Kidney (tissue), 14 donors: ENCODE results near the gene MAP2K3. TPM values are rescaled to one million over a fixed set of nuclear protein-coding genes. Genes with fewer than 3 reads are reported as not detected.
A peak's percentile ranks its signal among the peaks of the same experiment; 100 is the strongest.

Experiments
- DNase-seq, 5 donors: peaks; one replicate each; pipeline ENCODE4 v3.0.0-alpha.2; 2013 to 2020
- FAIRE-seq: peaks from 2 replicates; lab custom pipeline; 2012; peaks lifted over from hg19 to GRCh38; lab: Jason Lieb, UNC
- H3K27ac ChIP-seq, 2 donors: one replicate each; pipeline ENCODE4 v1.7.0; 2013; ENCODE audit warnings: low read depth in 2 of 2, low read length in 2 of 2, inconsistent platforms in 1 of 2
- H3K27me3 ChIP-seq: one replicate; pipeline ENCODE4 v1.7.1; 2013; ENCODE audit warnings: low read length, inconsistent platforms; ENCODE audit not compliant: control insufficient read depth, insufficient read depth
- H3K36me3 ChIP-seq, 3 donors: one replicate each; pipeline versions ENCODE4 v1.7.0 to v1.7.1; 2013; ENCODE audit warnings: low read length in 3 of 3, control low read depth in 1 of 3, inconsistent platforms in 1 of 3; ENCODE audit not compliant: insufficient read depth in 3 of 3, control insufficient read depth in 2 of 3
- H3K4me1 ChIP-seq, 3 donors: one replicate each; pipeline versions ENCODE4 v1.7.0 to v1.7.1; 2013; ENCODE audit warnings: low read length in 3 of 3, inconsistent platforms in 1 of 3, low read depth in 1 of 3; ENCODE audit not compliant: control insufficient read depth in 2 of 3, insufficient read depth in 2 of 3
- H3K4me3 ChIP-seq, 3 donors: one replicate each; pipeline versions ENCODE4 v1.7.0 to v1.8.1; 2013; ENCODE audit warnings: low read length in 3 of 3, control low read depth in 1 of 3, inconsistent platforms in 1 of 3
- H3K9ac ChIP-seq, 3 donors: one replicate each; pipeline versions ENCODE4 v1.7.0 to v1.7.1; 2013; ENCODE audit warnings: low read length in 3 of 3, control low read depth in 1 of 3, inconsistent platforms in 1 of 3
- H3K9me3 ChIP-seq, 3 donors: one replicate each; pipeline versions ENCODE4 v1.7.0 to v1.7.1; 2013; ENCODE audit warnings: low read length in 3 of 3, control low read depth in 1 of 3, inconsistent platforms in 1 of 3; ENCODE audit not compliant: control insufficient read depth in 2 of 3, insufficient read depth in 1 of 3
- intact Hi-C: fragments of 100-400 bp; cut with DNase I; formaldehyde crosslinking; loops from one replicate; pipeline ENCODE4 v1.11.1; 2022
- polyA plus RNA-seq: library from polyadenylated mRNA; stranded (reverse); fragments of 350-450 nt; fragmentation: Illumina TruSeq; extraction: RNeasy Lipid Tissue Mini Kit (QIAGEN cat#74804); gene quantifications from one replicate; pipeline ENCODE4 v1.2.3, GENCODE V29; 2014; ENCODE audit warnings: low read depth, low replicate concordance; ENCODE audit not compliant: insufficient read depth
- total RNA-seq: library from RNA; stranded (reverse); fragmentation: NEBNext Ultra II Directional; extraction: Animal tissue kit (Norgen Biotek cat#: 25700); gene quantifications from one replicate; pipeline ENCODE4 v1.2.1, GENCODE V29; 2021
- TF ChIP-seq, protein P1 (sequence below): IDR thresholded peaks from 3 replicates; pipeline ENCODE4 v1.5.1; 2012; ENCODE audit warnings: mild to moderate bottlenecking, moderate library complexity, borderline replicate concordance; ENCODE audit not compliant: insufficient read depth; ENCODE audit errors: extremely low read depth
- donor health status: control.
- donor health status: control.
- donor health status: control.
- donor health status: control.
- donor health status: control.
- donor health status: DM: yes; HTN: yes; CAD: no.
- donor health status: Normal renal cell carcinoma (clear cell type).

Gene MAP2K3
- total and polyA plus RNA-seq, 2 donors from 2014 or later, result 40.1 to 44.0 TPM

DNA sequence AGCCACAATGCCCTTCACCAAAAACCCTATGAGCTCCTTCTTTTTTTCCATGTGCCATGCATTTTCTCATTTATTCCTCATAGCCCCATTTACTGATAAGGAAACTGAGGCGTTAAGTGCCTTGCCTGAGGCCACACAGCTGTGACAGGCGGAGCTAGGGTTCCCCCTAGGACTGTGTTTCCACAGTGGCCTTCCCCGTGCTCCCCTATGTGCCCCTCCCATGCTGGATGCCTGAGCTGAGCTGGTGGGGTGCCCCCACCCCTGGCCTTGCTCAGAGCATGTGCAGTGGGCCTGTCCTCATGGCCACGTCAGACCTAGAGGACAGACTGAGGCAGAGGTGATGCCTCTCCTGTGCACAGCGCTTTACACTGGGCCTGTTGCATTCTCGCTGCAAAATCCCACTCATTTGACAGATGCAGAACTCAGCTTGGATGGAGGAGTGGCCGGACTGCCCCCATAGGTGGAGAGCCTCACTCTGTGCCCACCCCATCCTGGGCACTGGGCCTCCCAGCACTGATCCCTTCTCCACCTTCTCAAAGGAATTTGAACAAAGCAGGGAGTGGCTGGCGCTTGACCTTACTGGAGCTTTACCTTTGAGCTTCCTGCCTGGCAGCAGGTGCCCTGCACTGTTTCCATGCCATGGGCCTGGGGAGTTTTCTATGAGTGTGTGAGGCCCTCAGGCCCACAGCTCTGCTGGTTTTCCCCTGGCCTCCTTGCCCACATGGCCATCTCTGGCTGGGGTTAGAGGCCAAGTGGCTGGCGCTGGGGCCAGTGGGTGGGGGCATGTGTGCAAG is 2.6 kb downstream of the MAP2K3 start:
- no peaks in the 10 kb centered on the region for H3K27me3 ChIP-seq
- FAIRE-seq, result no peak
- peak overlapping the region in 2 of 3 donors; percentile 94 to 96 for H3K4me3 ChIP-seq
- TF ChIP-seq, protein P1, sequence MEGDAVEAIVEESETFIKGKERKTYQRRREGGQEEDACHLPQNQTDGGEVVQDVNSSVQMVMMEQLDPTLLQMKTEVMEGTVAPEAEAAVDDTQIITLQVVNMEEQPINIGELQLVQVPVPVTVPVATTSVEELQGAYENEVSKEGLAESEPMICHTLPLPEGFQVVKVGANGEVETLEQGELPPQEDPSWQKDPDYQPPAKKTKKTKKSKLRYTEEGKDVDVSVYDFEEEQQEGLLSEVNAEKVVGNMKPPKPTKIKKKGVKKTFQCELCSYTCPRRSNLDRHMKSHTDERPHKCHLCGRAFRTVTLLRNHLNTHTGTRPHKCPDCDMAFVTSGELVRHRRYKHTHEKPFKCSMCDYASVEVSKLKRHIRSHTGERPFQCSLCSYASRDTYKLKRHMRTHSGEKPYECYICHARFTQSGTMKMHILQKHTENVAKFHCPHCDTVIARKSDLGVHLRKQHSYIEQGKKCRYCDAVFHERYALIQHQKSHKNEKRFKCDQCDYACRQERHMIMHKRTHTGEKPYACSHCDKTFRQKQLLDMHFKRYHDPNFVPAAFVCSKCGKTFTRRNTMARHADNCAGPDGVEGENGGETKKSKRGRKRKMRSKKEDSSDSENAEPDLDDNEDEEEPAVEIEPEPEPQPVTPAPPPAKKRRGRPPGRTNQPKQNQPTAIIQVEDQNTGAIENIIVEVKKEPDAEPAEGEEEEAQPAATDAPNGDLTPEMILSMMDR, result no peak
- peak overlapping the region in 2 of 3 donors; percentile 51 to 80 for H3K9ac ChIP-seq
- H3K4me1 ChIP-seq, result peaks cover 8 to 45% (median 32%) of the 10 kb centered on the region in 3 donors
- H3K27ac ChIP-seq, result peak overlapping the region; percentile 95 to 99
- H3K36me3 ChIP-seq, result no peaks in the 10 kb centered on the region
- H3K9me3 ChIP-seq, result no peaks in the 10 kb centered on the region
- intact Hi-C loops, result no loop called here
- DNase-seq, result peak in 2 of 5 donors; percentile 37 to 80

DNA sequence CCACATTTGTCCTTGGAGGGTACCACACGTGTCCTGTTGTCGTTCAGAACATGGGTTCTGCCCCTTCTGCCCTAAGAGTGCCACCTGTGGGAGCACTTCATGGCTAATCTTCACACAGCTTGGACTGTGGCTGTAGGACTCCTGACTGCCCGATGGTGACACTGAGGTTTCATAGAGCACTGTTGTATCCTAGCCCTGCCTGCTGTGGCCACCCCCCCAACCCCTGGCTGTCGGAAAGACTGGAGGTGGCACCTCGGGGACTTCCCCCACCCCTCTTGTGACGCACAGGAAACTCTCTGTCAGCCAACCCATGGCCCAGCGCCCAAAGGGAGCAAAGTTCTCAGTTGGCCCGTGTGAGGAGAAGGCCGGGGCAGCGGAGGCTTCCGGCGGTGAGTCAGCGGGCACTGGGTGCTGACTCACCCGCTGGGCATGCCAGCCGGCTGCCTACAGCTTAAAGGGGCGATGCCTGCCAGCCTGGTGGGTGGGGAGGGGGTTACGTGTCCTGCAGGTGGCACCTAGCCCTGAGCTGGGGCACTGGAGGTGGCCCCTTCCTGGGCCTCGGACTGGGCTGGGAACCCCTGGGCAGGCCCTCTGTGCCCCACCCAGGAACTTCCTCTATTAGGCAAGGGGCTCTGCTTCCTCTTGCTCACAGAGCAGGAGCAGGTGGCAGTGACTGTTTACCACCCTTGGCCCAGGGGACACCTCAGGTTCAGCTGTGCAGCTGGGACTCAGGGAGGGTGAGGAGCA is 3.4 kb downstream of the MAP2K3 start:
- peak overlapping the region; percentile 95 to 99 for H3K27ac ChIP-seq
- no peaks in the 10 kb centered on the region for H3K36me3 ChIP-seq
- peak overlapping the region in 2 of 3 donors; percentile 58 to 80 for H3K9ac ChIP-seq
- peak overlapping the region in 2 of 3 donors; percentile 64 to 96 for H3K4me3 ChIP-seq
- no peaks in the 10 kb centered on the region for H3K27me3 ChIP-seq
- DNase-seq (peak in 3 of 5 donors; percentile 55 to 98 (median 87)), FAIRE-seq (peak; percentile 87)
- TF ChIP-seq, protein P1, result no peak
- no peaks in the 10 kb centered on the region for H3K9me3 ChIP-seq
- peaks cover 8 to 45% (median 32%) of the 10 kb centered on the region in 3 donors for H3K4me1 ChIP-seq
- intact Hi-C loops, result no loop called here

DNA sequence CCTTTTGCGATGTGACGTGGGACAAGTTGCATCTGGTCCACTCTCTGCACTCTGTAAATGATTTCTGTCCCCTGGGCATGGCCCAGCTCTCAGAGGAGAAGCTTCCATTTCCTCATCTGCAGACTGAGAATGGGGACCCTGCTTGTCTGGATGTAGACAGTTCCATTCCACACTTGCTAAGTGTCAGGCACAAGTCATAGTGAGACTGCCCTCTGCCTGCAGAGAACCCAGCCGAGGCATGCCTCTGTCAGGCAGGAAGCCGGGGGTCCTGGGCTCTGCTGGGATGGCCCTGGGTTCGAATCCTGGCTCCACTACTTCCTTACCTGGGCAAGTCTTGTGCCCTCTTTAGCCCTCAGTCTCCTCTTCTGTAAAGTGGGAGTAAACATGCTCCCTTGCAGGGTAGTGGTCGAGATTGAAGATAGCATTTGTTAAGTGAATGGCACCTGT is 4.1 kb downstream of the MAP2K3 start:
- TF ChIP-seq, protein P1, result no peak
- Histone ChIP-seq H3K9me3 (no peaks in the 10 kb centered on the region), H3K27ac (peak overlapping the region; percentile 95 to 99), H3K9ac (peak overlapping the region in 2 of 3 donors; percentile 58 to 60), H3K36me3 (no peaks in the 10 kb centered on the region), H3K27me3 (no peaks in the 10 kb centered on the region), H3K4me3 (peak overlapping the region in 2 of 3 donors; percentile 44 to 45), H3K4me1 (peaks cover 8 to 45% (median 32%) of the 10 kb centered on the region in 3 donors)
- intact Hi-C loops, result no loop called here
- no peak for FAIRE-seq
- no peak for DNase-seq
